NCI-H187 treated with DMSO at 0.1 percent for 48 hours (cell line): ENCODE measurements around the gene KIF13A.
"Not testable (repeated sequence)": the region's sequence is repeated elsewhere in the genome, so short reads cannot be mapped to it uniquely, and the experiment has no call there.

Source experiments
- DNase-seq: peaks from one replicate; lab custom pipeline; 2025; lab: John Stamatoyannopoulos, UW

The KIF13A gene

DNA sequence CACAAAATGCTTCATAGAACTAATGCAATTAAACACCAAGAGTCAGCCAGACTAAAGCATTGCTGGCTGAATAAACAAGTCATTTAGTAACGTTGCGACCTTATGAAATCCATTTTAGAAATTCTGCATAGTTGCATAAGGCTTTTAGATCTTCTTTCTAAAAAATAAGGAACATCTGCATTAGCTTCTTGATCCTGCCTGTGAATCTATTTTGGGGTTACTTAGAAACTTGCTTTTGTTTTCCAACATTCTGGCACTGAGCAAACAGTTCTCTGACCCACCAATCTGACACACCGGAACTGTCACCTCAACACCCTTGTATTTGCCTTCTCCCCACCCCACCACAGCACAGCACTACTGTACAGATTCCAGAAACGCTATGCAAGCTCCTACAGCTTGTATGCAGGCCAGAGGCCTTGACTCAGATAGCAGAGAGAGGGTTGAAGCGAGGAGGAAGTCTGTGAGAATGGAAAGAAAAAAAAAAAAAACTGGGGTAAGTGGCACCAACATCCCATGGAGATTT lies 55.0 kb downstream of the KIF13A start:
- no peak for DNase-seq

DNA sequence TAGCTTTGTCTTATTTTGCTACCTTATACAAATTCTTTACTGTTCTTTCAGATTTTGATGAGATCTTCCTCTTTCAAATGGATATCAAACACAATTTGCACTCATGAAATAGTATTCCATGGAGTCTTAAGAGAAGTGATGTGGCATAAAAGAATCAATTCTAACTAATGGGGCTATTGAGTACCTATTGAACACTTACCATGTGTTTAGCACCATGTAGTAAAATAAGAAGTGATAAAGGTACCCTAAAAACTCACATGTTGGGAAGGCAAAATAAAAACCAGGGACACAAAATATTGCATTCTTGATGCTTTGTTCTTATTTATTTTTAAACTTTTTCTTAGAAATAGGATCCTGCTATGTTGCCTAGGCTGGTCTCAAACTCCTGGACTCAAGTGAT lies 56.2 kb downstream of the KIF13A start:
- no peak for DNase-seq

DNA sequence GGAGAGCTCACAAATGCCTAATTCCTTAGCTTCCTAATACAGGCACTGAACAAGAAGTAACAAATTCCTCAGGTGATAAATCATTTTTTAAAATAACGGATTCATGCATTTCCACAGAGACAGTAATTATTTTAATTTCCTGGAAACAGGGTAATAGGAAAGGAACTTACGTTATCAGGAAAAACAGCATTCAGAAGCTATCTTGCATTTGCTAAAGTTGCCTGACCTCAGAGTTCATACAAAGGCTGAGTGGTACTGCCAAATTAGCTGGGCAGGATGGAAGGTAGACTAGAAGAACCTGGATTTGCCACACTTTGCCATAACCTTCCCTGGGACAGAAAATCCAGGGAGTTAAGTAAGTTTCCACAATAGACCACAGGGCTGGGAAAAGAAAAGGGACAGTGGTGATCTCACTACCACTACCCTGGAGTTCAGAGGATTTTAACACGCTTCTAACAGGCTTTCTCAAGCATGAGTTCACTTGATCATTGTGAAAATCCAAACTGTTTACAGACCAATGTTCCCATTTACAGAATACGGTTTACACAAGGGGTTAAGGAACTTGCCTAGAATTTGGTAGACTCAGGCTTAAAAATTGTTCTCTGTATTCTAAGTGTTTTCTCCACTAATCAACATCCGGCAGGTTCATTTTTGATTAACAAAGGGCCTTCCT lies 57.0 kb downstream of the KIF13A start:
- no peak for DNase-seq

DNA sequence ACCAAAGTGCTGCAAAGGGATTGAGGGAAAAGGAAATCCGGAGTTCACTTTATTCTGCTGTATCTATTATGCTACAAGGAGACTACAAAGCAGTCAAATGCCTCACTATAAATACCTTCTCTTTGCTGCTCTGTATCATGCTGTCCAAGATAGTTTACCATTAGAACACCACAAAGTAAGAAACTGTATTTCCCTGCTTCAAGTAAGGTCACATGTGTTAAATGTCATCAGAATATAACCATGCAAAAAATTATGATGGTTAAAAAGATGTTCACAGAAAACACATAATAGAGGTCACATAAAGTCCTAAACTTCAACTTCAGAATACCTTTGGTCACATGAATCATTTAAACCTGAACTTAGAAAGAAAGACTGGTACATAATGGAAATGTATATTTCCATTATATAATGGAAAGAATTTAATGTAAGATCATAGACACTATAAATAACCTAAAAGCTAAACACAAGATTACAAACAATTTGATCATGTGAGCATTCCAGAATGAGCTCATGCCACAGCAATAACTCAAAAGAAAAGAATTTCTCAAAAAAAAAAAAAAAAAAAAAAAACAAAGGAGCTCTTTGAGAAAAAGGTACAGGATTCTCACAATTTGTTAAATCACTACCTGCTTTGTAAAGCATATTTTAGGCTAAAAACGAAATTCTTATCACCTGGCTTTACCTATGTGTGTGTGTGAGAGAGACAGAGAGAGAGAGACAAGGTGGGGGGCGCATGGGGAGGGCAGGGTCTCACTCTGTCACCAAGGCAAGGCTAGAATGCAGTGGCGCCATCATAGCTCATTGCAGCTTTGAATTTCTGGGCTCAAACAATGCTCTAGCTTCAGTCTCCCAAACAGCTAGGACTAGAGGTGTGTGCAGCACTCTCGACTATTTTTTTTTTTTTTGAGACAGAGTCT lies 58.7 kb downstream of the KIF13A start:
- DNase-seq: no peak

DNA sequence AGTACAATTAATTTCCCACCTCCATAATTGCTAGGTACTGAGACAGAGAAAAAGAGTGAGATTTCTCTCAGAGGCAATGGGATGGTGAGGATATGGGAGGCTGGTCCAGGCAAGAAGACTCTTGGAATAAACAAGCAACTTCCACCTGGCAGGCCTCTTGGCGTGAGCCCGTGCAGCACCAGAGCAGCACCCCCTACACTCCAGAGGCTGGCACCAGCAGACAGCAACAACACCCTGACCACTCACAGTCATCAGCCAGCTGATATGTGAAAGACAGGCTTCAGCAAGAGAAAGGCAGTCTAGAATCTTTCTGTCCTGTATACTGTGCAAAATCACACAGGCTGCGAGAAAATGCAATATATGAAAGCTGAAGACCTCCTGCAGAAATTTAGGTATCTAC lies 59.7 kb downstream of the KIF13A start:
- no peak for DNase-seq

DNA sequence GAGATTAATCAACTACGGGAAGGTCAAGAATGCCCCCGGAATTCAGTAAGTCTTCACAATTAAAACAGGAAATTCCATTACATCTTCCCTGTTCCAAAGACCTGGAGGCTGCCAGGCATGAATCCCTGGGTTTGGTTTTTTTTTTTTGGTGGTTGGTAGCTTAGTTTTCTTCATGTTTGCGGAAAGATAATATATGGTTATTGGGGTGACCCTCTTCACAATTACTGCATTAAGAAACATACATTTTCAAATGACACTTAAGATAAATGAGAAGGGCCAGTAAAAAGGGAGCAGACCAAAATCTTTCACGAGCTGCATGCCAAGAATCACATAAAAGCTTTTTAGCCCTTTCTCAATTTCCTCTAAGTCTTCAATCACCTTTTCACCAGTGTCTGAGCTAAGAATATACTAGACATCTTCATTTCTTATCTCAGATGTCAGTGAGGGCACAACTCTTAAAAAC lies 64.0 kb downstream of the KIF13A start:
- DNase-seq: no peak

DNA sequence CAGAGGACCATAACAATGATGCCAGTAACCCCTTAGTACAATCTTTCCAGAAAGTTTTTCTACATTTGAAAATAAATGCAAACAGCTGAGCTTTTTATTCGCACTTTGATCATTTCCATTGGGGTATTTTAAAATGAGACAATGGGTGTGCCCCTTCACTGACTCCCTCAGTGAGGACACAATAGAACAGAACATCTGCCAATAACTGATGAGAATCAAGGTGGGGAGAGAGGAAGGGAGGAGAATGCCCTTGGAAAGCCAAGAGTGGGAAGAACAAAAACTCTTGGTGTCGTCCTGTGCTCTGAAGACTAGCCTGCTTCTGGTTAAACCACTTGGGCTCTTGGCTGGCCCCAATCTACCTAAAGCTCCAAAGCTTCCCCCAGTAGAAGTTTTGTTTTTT lies 66.0 kb downstream of the KIF13A start:
- DNase-seq: no peak

DNA sequence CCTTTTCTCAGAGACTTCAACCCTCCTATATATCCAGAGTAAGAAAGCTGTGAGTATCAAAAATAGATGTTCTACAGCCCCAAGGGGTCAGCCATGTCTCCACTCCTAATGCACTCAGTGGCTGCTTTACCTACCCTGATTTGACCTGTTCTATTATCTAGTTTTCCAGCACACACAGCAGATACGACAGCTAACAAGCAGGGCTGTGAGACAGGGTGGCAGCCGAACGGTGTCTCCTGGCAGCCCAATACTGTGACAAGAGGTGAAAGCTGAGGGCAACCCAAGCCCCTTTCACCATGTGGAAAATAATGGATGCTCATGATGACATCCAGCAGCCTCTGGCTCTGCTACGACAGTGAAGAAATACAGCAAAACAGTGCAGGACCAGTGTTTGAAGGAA lies 67.9 kb downstream of the KIF13A start:
- DNase-seq: no peak

DNA sequence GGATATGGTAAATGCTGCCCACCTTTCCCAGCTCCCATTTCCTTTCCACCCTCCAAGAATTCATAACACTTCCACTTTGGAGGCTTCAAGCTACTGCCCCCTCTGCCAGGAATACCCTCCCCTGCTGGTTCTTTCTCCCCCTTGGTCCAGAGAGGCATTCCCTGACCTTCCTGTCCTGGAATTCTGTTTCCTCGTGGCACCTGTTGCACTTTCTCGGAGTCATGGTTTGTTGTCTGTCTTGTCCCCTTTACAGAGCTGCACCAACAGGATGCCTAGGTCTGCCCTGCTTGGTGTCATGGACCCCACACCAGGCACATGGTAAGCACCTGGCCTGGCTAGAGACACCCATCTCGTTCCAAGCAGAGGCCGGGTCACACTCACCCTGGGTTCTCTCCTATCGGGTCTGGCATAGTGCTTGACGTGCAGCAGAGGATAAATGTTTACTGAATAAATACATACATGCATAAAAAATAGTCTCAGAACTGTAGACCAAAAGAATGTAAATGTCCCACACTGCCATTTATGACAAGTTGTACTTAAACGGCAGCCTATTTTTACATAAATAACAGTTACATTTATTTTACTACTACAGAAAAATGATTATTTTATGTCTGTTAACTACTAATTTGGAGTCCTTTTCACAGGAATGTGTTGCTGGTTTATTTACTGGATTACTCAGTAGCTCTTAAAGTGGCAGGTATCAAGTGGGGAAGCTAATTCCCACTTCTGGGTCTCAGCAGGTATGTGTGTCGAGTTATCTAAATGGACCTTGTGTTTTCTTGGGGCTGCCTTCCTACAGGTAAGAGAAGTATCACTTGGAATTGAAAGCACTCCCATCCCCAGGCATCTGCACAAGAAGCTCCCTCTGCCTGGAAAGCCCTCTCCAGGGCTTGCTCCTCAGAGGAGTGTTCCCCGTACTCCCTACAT lies 69.3 kb downstream of the KIF13A start:
- no peak for DNase-seq

DNA sequence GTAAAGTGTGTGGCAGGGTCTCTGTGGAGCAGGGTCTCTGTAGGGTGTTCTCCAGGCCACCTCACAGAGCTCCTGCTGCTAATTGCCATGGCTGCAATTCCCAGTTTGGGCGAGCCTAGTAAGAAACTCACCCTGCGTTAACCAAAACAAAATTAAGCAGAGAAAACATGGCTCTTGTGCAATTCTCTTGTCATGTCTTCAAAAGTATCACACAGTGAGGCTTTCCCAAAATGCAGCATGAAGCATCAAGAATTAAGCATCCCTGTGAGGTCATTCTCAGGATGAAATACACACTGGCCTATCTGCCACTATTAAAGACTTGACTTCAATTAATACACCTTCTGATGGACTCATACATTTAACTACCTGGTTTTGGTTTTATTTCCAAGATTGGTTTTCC lies 72.8 kb downstream of the KIF13A start:
- DNase-seq: no peak

DNA sequence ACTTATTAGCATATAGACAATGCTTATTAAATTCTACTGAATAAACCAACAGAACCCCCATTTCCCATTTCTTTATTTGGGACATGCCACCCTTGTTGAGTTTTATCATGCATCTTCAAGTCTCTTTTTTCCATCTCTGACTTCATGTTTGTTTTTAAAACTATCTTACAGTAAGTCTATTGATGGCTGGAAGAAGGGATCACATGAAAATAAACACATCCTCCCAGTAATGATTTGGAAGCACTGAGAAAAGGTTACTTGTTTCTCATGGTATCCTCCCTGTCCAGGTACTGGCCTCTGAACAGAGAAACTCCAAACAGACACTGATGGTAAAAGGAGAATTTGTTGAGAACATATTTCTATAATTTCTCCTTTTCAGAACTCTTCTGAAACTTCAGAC lies 74.9 kb downstream of the KIF13A start:
- DNase-seq: no peak

DNA sequence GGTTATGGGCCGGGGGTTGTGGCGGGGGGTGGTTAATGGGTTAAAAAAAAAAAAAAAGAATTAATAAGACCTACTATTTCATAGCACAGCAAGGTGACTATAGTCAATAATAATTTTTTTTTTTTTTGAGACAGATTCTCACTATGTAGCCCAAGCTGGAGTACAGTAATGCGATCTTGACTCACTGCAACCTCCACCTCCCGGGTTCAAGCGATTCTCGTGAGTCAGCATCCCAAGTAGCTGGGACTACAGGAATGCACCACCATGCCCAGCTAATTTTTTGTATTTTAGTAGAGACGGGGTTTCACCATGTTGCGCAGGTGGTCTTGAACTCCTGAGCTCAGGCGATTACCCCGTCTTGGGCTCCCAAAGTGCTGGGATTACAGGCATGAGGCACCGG lies 75.8 kb downstream of the KIF13A start:
- DNase-seq: not testable (repeated sequence)

DNA sequence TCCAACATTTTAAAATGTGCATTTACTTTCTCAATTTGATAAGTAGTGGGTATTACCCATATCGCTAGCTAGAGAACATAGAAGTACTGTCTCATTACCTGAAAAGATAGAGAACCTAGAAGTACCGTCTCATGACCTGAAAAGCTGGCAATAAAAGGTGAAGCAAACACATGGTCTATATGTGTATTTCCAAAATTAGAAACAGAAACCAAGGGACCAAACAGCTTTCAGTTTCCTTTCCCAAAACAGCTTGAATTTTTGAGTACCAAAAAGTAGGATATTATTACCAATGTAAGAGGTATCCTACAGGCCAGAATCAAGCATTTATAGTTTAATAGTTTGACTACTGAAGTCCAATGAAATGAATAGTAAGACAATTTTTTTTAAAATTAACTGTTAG lies 77.2 kb downstream of the KIF13A start:
- no peak for DNase-seq

DNA sequence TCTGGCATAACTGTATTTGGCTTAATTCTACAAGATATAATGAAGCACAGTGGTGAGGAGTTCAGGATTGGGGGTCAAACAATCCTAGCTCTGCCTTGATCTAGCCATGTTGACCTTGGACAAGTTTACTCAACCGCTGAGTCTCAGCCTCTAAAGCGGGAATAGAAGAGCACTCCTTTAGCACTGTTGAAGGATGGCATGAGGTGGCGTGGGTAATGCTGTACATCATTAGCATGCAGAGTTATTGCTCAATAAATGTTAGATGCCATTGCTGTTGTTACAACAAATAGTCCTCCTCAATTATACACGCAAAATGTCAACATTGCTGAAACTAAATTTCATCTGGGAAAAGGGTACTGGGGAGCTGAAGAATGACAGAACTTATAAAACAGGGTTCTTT lies 78.6 kb downstream of the KIF13A start:
- DNase-seq: no peak

DNA sequence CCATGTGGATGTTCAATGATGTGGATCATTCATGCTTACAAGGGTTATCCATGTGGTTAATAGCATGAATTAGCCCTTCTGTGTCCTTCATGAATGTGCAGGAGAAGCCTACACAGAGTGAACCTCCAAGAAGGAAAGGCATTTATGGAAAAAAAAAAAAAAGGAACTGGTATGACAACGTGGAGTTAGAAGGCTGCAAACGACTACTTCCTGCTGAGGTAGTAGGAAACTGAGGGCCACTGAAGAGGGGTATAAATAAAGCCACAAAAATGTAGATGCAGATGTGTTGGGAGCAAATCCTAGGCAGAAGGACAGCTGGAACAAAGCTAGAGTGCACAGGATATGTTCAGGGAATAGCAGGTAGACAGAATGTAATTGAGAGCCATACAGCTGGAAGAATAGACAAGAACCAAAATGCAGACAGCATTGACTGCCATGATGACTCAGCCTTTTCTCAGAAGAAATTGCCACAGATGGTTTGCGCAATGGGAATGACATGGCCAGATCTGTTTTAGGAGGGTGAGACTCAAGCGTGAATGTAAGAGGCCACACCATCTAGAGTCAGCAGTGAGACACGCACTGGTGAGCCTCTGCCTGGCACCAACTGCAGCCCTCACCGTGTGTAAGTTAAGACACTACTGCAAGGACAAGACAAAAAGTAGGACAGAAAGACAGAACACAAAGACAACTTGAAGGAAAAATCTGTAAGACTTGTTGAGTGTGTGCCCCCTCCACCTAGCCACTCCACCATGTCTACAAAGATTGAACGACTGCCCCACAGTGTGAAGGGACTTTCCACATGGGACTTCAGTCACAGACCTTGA lies 79.8 kb downstream of the KIF13A start:
- DNase-seq: no peak

DNA sequence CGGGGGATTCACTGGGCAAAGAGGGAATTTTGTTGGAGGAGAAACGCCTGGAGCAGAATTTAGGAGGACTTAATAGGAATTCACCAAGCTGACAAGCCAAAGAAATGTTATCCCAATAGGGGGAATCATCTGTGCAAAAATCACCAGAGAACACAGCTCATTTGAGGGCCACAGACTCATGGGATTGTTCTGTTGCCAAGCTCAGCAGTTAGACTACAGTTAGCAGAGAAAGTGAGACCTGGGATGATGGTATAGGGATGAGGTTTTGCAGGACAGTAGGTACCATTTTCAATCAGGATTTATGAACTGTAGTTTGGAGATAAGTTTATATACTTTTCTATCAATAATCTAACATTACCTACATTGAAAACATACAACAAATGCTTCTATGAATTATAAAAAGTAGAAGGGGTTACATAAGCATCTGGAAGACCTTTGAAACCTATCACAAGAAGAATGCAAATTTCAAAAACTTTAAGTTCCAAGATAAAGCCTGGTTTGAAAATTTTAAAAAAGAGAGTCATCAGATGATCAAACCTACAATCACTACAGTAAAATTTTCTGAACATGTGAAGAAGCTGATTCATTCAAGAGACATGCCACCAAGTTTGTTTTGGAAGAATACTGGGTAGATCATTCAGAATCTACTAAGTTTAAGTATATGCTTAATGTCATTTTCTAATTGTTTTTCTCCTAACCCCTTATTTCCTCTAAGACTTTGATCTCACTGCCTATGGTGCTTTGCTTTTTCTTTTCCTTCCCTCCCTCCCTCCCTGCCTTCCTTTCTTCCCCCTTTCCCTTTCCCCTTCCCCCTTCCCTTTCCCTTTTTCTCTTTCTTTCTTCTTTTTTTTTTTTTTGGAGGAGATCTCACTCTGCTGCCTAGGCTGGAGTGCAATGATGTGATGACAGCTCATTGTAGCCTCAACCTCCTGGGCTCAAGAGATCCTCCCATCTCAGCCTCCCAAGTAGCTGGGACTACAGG lies 81.5 kb downstream of the KIF13A start:
- no peak for DNase-seq

DNA sequence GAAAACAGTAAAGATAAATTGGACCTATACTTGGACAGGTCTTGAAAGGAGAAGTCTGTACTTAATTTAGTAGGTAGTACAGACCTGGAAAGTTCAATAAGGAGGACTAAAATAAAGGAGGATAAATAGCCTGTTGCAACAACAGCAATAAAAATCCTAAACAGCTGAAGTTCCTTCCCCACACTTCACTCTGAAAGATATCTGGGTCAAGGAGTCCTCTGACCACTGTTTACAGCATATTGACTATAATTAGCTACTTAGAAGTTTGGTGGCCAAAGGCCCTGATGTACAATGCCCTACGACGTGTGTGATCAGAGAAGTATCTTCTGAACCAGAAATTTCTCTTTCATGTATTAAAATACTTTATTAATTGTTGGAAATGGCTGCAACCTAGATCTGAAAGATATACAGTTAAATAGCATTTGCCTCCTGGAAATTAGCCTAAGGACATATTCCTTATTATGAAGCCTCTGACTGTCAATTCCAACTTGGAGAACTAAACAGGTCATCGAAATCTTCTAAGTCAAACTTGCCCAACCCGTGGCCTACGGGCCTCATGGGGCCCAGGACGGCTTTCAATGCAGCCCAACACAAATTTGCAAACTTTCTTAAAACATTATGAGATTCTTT lies 82.8 kb downstream of the KIF13A start:
- no peak for DNase-seq

DNA sequence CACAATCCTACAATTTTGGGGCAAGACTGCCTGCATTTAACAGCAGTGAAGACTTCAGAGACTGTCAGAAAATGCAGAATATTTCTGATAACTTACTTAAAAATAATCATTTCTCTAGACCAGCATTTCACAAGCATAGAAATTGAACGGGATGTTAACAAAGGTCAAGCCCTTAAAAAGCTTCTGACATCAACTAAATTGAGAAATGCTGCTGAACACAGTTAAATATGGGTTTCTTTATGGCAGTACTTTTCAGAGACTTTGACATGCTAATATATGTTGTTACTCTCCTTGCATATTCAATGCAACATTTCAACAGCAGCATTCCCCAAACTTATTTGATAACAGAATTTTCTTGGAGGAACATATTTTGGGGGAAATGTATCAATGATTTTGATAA lies 84.5 kb downstream of the KIF13A start:
- no peak for DNase-seq

DNA sequence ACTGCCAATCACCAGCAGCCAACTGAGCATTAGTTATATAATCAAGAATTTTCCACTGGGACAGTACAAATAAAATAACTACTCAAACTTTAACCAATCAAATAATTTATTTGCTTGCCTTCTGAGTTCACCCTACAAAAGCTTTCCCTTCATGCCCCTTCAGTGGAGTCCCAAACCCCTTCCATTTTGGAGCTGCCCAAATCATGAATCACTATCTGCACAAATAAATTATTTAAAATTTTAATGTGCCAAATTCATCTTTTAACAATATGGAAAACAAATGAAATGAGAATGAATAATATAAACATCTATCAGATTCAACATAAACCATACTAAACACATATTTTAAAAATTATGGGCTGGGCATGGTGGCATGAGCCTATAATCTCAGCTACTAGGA lies 85.9 kb downstream of the KIF13A start:
- no peak for DNase-seq

DNA sequence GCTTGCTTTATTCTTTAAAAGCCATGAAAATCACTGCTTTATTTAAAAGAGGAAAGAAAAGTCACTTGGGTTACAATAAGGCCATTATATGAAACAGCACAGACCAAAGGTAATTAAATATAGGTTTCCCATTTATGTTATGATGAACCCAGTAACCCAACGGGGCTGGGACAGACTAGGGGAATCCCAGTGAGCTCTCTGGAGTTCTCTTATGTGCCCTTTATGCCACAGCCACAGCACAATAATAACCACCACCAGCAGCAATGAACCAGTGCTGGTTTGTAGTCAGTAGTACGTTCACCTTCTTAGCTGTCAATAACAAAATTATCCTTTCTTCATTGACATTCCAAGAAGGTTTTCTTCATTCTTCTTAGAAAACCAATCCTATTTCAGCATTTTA lies 87.4 kb downstream of the KIF13A start:
- DNase-seq: no peak
